ENCODE results near the gene NDST3.

The NDST3 gene

DNA sequence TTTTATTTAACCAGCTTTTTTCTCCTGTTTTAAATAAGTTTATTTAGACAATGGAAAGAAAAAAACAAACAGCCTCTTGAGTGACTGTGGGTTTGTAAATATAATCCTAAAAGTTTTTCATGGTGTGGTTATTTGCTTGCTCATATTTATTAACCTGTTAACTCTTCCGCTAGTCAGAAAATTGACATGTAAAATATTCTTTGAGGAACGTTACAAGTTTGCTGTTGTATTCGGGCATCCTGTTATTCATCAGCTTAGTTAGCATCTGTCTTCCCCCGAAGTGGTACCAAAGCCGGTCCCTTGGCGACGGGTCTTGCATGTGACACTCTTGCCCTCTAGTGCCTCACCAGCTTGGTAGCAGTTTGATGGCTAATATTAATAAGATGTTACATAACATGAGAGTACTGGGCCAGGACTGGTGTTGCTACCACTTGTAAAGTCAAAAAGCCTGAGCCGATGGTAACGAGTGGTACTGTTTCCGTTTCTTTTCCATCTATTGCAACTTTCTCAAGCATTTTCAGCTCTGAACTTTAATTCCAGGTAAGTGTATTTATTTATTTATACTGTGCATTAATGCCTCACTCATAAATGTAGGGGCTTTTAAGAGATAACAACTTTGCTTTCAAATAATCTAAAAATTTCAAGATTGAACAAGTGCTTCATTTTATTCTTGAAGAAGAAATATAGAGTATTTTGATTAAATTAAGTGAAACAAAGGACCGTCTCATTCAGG is at the start of gene NDST3:
Gene NDST3 (plus strand): TSS at position 434 of the 733 bp plus-strand sequence. CDS start 19,425 bp downstream, outside the sequence.
- no peak for DNase-seq (ENCODE audit: low read depth)

- DNase-seq (ENCODE audit: low read depth), result no peak
Observed at GRCh38 chr4:117986321-117986720, 48.0 kb upstream of the NDST3 start.

DNA sequence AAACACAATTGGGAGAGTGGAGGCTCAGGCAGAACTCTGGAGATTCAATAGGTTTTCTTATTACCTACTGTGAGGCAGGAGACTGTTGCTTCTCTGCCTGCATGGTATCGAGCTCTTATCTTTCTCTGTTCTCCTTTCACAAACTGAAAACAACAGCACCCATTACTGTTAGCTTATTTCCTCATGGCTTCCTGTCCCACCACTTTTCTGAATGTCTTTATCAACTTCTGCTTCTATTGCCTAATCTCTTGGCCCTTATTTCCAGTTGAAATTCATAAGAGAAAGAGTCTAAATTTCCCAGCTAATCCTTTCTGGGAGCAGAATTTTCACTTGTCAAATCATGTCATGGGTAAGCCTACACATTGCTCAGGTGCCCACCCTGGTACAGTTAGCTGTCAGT is 46.8 kb upstream of the NDST3 start:
- no peak for DNase-seq (ENCODE audit: low read depth)

DNA sequence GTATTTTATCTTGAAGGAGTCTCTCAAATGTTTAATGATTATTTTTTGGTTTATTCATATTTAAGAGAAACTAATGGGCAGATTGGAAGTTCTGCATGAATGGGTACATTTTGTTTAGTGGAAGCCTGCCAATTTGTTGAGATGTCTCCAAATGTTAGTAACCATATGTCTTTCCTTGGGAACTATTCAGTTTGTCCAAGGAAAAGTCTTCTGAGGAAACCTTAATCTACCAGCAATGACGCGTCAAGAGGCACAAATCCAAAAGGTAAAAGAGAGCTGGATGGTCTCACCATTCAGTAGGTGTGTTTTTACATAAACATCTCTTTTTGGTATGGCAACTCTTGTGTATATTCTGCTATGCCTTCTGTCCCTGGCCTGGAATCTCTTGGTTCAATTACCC is 37.4 kb upstream of the NDST3 start:
- DNase-seq (ENCODE audit: low read depth), result no peak

- no peak for DNase-seq (ENCODE audit: low read depth)
Observed at GRCh38 chr4:118004088-118004487, 30.2 kb upstream of the NDST3 start.

- no peak for DNase-seq (ENCODE audit: low read depth)
Observed at GRCh38 chr4:118005883-118006282, 28.4 kb upstream of the NDST3 start.

DNA sequence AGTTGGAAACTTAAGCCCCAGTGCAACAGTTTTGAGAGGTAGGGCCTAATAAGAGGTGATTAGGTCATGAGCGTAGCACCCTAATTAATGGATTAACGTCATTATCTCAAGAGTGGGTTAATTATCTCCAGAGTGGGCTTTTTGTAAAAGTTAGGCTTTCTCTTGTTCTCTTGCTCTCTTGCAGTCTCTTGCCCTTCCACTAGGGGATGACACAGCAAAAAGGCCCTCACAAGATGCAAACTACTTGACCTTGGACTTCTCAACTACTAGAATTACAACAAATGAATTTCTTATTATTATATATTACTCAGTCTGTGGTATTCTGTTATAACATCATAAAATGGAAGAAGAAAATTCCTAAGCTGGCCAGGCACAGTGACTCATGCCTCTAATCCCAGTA is 22.1 kb upstream of the NDST3 start:
- DNase-seq (ENCODE audit: low read depth), result no peak

- no peak for DNase-seq (ENCODE audit: low read depth)
Observed at GRCh38 chr4:118014831-118015230, 19.5 kb upstream of the NDST3 start.

DNA sequence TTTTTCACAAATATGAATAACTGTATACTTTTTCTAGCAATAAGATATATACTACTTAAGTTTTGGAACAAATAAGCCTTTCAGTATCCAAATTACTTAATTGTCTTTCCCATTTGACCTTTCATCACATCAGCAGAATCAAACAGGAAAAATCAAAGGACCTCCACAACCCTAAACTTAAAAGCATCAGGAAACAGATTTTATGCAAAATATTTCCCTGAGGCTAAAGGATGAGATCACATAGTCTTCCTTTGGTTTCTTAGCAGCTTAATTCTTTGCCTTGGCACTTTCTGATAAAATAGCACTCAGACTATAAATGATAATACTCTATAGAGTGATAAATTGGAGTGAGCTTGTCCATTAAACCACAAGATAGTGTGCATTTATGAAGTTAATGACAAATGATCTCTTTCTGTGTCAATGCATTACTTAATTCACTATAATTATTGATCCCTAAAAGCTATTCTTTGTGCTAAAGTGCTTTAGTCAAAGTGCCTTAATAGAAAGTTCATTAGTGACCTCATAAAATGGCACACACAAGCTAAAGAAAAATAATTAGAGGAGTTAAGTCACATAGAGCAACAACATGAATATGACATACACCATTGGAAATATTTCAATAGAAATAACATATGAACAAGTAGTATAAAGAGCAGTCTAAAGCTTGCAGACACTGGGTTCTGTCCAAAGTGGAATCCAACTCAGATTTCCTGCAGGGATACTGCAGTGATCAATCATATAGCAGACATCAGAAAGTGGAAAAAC is 15.7 kb upstream of the NDST3 start:
- no peak for DNase-seq (ENCODE audit: low read depth)

- DNase-seq (ENCODE audit: low read depth), result no peak
Observed at GRCh38 chr4:118026806-118027205, 7.5 kb upstream of the NDST3 start.

GRCh38 chr4:118029224-118029623 is 5.1 kb upstream of the NDST3 start:
- no peak for DNase-seq (ENCODE audit: low read depth)

- no peak for DNase-seq (ENCODE audit: low read depth)
Observed at GRCh38 chr4:118032691-118033090, 1.6 kb upstream of the NDST3 start.

DNA sequence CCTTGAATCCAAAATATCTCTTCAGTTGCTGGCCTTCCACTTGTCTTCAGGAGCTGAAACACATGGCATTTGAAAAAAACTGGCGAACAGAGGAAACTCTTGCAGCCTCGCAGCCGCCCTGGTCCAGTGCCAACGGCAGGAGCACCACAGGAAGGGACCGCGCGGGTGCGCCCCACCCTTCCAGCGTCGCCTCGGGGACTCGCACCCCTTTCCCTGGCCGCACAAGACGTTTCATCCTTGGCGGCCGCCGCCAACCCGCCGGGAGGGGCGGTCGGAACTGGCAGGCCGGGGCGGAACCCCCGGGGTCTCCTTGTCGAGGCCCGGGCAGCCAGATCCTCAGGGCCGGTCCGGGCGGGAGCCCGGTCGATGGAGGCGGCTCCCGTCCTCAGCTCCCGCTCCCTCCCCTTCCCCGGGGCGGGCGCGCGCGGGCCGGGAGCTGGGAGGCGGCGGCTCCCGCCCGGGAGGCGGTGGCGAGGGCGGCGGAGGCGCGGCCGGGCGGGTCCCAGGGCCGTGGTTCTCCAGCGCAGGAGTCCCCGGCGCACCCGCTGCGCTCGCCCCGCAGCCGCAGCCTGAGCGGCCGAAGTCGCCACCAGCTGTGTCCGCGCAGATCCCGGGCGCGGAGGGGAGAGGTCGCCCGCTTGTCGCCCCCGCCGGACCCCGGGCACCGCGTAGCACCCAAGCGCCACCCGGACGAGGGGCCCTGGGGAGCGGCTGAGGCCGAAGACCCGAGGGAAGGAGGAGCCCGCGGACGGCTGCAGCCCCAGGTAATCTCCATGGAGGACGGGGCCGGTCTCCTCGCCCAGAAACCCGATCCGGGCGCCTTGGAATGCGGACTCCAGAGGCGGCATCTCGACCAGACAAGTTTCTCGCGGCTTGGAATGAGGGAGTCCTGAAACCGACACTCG is 886 bp upstream of the NDST3 start:
- DNase-seq (ENCODE audit: low read depth), result no peak

- DNase-seq (ENCODE audit: low read depth), result no peak
Observed at GRCh38 chr4:118035309-118035708, 1.0 kb downstream of the NDST3 start.

DNA sequence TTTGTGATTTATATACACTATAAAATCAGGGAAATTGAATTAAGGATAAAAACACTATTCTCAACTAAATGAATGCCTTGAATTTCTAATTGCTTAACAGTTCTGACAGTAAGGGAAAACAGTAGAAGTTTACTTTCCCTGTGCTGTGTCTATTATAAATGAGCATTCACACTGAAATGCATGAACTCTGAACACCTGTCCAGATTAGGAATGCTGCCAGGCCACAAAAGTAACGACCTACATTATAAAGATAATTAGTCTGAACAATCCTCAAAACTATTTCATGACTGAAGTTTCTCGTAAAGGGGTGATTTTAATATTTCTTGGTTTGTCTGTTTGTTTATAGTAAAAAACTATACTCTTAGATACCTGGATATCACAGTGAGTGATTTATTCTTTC is 2.0 kb downstream of the NDST3 start:
- DNase-seq (ENCODE audit: low read depth), result no peak

GRCh38 chr4:118037955-118038354 is 3.7 kb downstream of the NDST3 start:
- DNase-seq (ENCODE audit: low read depth), result no peak

GRCh38 chr4:118046323-118046722 is 12.0 kb downstream of the NDST3 start:
- DNase-seq (ENCODE audit: low read depth), result no peak

- DNase-seq (ENCODE audit: low read depth), result no peak
Observed at GRCh38 chr4:118047043-118047442, 12.8 kb downstream of the NDST3 start.

- no peak for DNase-seq (ENCODE audit: low read depth)
Observed at GRCh38 chr4:118058955-118059354, 24.7 kb downstream of the NDST3 start.

DNA sequence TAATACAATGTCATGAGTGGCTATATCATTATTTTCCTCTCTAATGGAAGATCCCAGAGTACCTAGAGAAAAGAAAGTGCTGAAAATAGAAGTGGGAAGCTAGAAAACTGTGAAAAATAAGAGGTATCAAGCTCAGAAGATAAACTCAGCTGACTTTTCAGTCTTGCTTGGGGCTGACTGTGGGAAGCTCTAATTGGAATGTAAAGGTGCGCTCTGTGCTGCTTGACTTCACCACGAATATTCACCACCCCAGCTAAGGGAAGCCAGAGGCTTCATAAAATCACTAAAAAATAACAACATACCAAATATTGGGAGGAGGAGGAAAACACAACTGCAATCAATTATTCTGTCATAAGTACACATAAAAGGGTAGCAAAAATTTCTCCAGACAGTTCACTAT is 25.1 kb downstream of the NDST3 start:
- no peak for DNase-seq (ENCODE audit: low read depth)

- DNase-seq (ENCODE audit: low read depth), result no peak
Observed at GRCh38 chr4:118076958-118077766, 42.9 kb downstream of the NDST3 start.

DNA sequence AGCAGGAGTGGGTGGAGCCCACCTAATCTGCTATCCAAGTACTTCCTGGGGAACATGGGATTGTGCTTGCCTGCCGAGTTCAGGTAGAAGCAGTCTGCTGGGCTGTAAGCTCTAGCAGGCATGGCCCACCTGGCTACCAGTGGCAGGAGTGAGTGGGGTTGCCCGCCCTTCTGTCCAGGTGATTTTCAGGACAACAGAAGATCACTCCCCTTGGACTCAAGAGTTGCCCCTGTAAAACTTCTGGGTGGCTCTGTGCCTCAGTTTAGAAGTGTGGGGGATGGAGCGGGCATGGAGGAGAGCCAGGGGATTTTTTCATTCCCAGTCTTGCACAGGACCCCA is 43.5 kb downstream of the NDST3 start:
- no peak for DNase-seq (ENCODE audit: low read depth)
